T-cell (primary cell): ENCODE results near the gene PNPO. TPM values are rescaled to one million over a fixed set of nuclear protein-coding genes. Genes with fewer than 3 reads are reported as not detected.

ENCODE experiments used
- ATAC-seq, 4 experiments: fragments of 200-7000 bp in 3 of 4; fragments of 150-1000 bp in 1 of 4; cut with Tn5 transposase; replicated peaks in 1 of 4; 1 replicate in 3 of 4; 2 replicates in 1 of 4; pipeline ENCODE4 v1.10.0; 2021; ENCODE audit warnings: moderate library complexity in 3 of 4, mild to moderate bottlenecking in 2 of 4, moderate number of reproducible peaks in 1 of 4
- CTCF ChIA-PET, 2 donors: fragments of 300-600 bp; sonication (Branson Sonifier 250); formaldehyde crosslinking; loops; one replicate each; lab custom pipeline; 2022; ENCODE audit warnings: antibody characterized with exemption in 2 of 2; lab: Charles Lee
- POLR2A ChIA-PET, 2 donors: fragments of 300-600 bp; sonication (Branson Sonifier 250); formaldehyde crosslinking; loops; one replicate each; lab custom pipeline; 2022; ENCODE audit warnings: antibody characterized with exemption in 2 of 2; lab: Charles Lee
- DNase-seq, 35 experiments: peaks; one replicate each; pipeline versions ENCODE4 v3.0.0 to v3.0.0-alpha.2; 2013 to 2023
- H3K27ac ChIP-seq: one replicate; pipeline ENCODE4 v1.5.1; 2013; ENCODE audit warnings: low read length
- H3K27me3 ChIP-seq, 2 experiments: replicated peaks in 1 of 2; 1 replicate in 1 of 2; 2 replicates in 1 of 2; pipeline versions ENCODE4 v1.6.1 to v1.7.0; 2013; ENCODE audit warnings: low read length in 1 of 2, mixed read lengths in 1 of 2; ENCODE audit not compliant: control insufficient read depth in 2 of 2, insufficient read depth in 2 of 2; ENCODE audit errors: extremely low read depth in 1 of 2
- H3K36me3 ChIP-seq, 2 donors: 1 replicate in 1 of 2; 2 replicates in 1 of 2; pipeline versions ENCODE4 v1.6.1 to v1.7.0; 2013; ENCODE audit warnings: low read length in 1 of 2; ENCODE audit not compliant: control insufficient read depth in 2 of 2, insufficient read depth in 1 of 2; ENCODE audit errors: extremely low read depth in 1 of 2
- H3K4me1 ChIP-seq, 2 experiments: 1 replicate in 1 of 2; 2 replicates in 1 of 2; pipeline versions ENCODE4 v1.6.1 to v1.7.0; 2013; ENCODE audit warnings: low read length in 2 of 2, mixed read lengths in 1 of 2; ENCODE audit not compliant: insufficient read depth in 2 of 2, control insufficient read depth in 1 of 2; ENCODE audit errors: extremely low read depth in 1 of 2
- H3K4me3 ChIP-seq, 2 donors: 1 replicate in 1 of 2; 2 replicates in 1 of 2; pipeline versions ENCODE4 v1.5.1 to v1.7.0; 2013; ENCODE audit warnings: mild to moderate bottlenecking in 2 of 2, low read length in 1 of 2, moderate library complexity in 1 of 2; ENCODE audit not compliant: control insufficient read depth in 1 of 2; ENCODE audit errors: extremely low read depth in 1 of 2
- H3K9me3 ChIP-seq: 2 replicates; pipeline ENCODE4 v1.7.0; 2013
- H3K27ac Mint-ChIP-seq, 2 donors: one replicate each; pipeline ENCODE4 v1.8.0; 2020 to 2021; ENCODE audit warnings: mild to moderate bottlenecking in 2 of 2, mixed read lengths in 2 of 2
- H3K27me3 Mint-ChIP-seq, 2 donors: one replicate each; pipeline ENCODE4 v1.8.0; 2021 to 2022; ENCODE audit warnings: mixed read lengths in 2 of 2
- H3K36me3 Mint-ChIP-seq: one replicate; pipeline ENCODE4 v1.8.0; 2021; ENCODE audit warnings: mixed read lengths
- H3K4me1 Mint-ChIP-seq, 3 donors: one replicate each; pipeline ENCODE4 v1.8.0; 2020 to 2022; ENCODE audit warnings: mixed read lengths in 3 of 3, mild to moderate bottlenecking in 1 of 3
- H3K4me3 Mint-ChIP-seq, 3 donors: one replicate each; pipeline ENCODE4 v1.8.0; 2020 to 2022; ENCODE audit warnings: mild to moderate bottlenecking in 3 of 3, mixed read lengths in 3 of 3, moderate library complexity in 3 of 3
- H3K9me3 Mint-ChIP-seq, 3 donors: one replicate each; pipeline ENCODE4 v1.8.0; 2020 to 2022; ENCODE audit warnings: mixed read lengths in 3 of 3
- WGBS: methylation state at CpG from one replicate; pipeline ENCODE4 v1.1.5; 2013; ENCODE audit warnings: missing lambda C conversion rate; ENCODE audit not compliant: insufficient coverage; 5-methylcytosine and 5-hydroxymethylcytosine counted together
- total RNA-seq, 35 experiments: library from RNA in 6 of 35; stranded (reverse) in 6 of 35; fragments of 120-200 nt in 1 of 35; gene quantifications; one replicate each; pipeline versions ENCODE4 v1.2.1 to v1.2.4 and lab custom pipeline; 2013 to 2026

The PNPO gene
- total RNA-seq, 5 donors from 2014 or later (not counting 1 experiment from before 2014, with no cell fraction given) = 10.3 to 18.5 (median 15.7) TPM

DNA sequence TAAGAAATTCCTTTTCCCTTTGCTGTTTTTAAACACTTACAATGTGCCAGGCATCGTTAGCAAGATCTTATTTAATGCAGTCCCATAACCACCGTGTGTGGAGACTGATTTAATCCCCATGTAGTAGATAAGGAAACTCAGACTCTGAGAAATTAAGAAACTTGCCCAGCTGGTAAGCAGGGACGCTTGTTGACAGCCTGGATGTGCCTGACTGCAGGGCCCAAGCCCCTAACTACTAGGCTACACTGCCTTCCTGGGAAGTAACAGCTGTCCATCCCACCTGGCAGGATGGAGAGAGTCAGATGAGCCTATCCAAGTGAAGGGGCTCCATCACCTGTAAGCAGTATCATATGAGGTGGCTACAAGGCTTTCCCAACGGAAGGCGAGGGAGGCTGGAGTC, 52.6 kb downstream of the PNPO start:
- H3K4me3 Mint-ChIP-seq = no peak overlapping the region
- H3K4me1 Mint-ChIP-seq = peaks cover 0 to 5% (median 0%) of the 10 kb centered on the region in 3 donors
- CTCF ChIA-PET = no interaction called here
- DNase-seq (no peak), ATAC-seq (no peak)
- no peaks in the 10 kb centered on the region for H3K9me3 ChIP-seq
- no peaks in the 10 kb centered on the region for H3K9me3 Mint-ChIP-seq
- no peak overlapping the region for H3K27ac Mint-ChIP-seq
- H3K27ac ChIP-seq = no peak overlapping the region
- WGBS = no CpG with 5 or more reads among the region's 5 CpGs
- H3K36me3 ChIP-seq = no peaks in the 10 kb centered on the region
- POLR2A ChIA-PET = no interaction called here
- no peaks in the 10 kb centered on the region for H3K4me1 ChIP-seq
- no peak overlapping the region for H3K4me3 ChIP-seq
- H3K27me3 Mint-ChIP-seq = peaks cover 0 to 3% of the 10 kb centered on the region in 2 donors
- peaks cover 0 to 33% of the 10 kb centered on the region in 2 experiments for H3K27me3 ChIP-seq
- no peaks in the 10 kb centered on the region for H3K36me3 Mint-ChIP-seq

DNA sequence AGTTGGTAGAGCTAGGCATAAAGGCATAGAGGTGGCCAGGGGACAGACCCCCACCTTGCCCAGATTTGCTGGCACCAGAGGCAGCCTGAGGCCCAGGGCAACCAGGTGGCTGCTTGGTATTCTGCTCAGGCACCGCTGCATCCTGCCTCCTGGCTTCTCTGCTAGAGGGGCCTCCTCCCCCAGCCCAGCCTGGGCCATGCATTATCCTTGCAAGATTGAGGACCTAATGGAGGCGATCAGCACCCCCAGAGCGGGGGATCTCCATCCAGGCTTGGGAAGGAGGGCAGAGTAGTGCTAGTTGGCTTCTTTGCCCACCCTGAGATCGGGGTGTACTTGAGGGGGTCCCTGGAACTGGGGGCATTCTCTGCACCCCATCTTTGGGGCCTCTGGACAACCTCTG, 53.4 kb downstream of the PNPO start:
- WGBS = 71% methylated on average over 2 of the region's 4 CpGs
- no peak overlapping the region for H3K4me3 ChIP-seq

DNA sequence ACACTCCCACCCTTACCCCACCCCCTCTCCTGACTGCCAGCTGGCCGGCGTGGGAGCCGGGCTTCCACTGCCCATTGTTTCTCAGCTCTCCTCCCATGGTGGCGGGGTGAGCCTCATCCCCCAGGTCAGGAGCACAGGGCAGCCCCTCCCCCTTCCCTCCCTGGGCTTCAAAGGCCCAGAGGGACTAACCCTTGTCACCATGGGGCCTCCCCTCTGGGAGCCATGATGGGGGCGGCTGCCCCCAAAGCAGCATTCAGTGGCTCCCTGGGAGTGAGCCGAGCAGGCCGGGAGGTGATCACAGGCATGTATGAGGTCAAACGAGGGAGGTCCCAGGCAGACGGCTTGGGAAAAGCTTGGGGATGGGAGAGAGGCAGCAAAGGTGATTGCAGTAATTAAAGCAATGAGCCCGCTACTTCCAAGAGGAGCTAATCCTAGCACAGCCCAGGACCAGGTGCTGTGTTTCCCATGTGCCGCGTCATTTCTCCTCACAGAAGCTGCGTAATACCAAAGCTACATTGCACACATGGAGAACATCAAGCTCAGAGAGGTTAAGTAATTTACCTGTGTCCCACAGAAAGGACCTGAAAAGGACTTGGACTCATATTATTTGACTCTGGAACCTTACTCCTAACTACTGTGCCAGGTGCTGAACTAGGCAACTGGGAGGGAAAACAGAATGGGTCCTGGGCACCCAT, 54.0 kb downstream of the PNPO start:
- Mint-ChIP-seq H3K9me3 (no peaks in the 10 kb centered on the region), H3K27ac (no peak overlapping the region), H3K27me3 (peaks cover 0 to 3% of the 10 kb centered on the region in 2 donors), H3K4me3 (no peak overlapping the region), H3K36me3 (no peaks in the 10 kb centered on the region), H3K4me1 (peaks cover 0 to 5% (median 1%) of the 10 kb centered on the region in 3 donors)
- 79% methylated on average over 11 of the region's 13 CpGs for WGBS
- no peaks in the 10 kb centered on the region for H3K9me3 ChIP-seq
- peaks cover 0 to 33% of the 10 kb centered on the region in 2 experiments for H3K27me3 ChIP-seq
- CTCF ChIA-PET = no interaction called here
- H3K4me1 ChIP-seq = no peaks in the 10 kb centered on the region
- H3K36me3 ChIP-seq = no peaks in the 10 kb centered on the region
- DNase-seq (no peak), ATAC-seq (no peak)
- H3K27ac ChIP-seq = no peak overlapping the region
- no peak overlapping the region for H3K4me3 ChIP-seq
- POLR2A ChIA-PET = no interaction called here

More for the DNA sequence above, 53.4 kb downstream of the PNPO start:
- no peaks in the 10 kb centered on the region for H3K36me3 Mint-ChIP-seq
- H3K4me3 Mint-ChIP-seq = no peak overlapping the region
- Histone ChIP-seq H3K9me3 (no peaks in the 10 kb centered on the region), H3K36me3 (no peaks in the 10 kb centered on the region), H3K4me1 (no peaks in the 10 kb centered on the region), H3K27ac (no peak overlapping the region), H3K27me3 (peaks cover 0 to 33% of the 10 kb centered on the region in 2 experiments)
- POLR2A ChIA-PET = no interaction called here
- H3K9me3 Mint-ChIP-seq = no peaks in the 10 kb centered on the region
- CTCF ChIA-PET = no interaction called here
- peaks cover 0 to 4% (median 3%) of the 10 kb centered on the region in 3 donors for H3K4me1 Mint-ChIP-seq
- ATAC-seq = no peak
- H3K27ac Mint-ChIP-seq = no peak overlapping the region
- DNase-seq = no peak
- H3K27me3 Mint-ChIP-seq = peaks cover 0 to 3% of the 10 kb centered on the region in 2 donors

DNA sequence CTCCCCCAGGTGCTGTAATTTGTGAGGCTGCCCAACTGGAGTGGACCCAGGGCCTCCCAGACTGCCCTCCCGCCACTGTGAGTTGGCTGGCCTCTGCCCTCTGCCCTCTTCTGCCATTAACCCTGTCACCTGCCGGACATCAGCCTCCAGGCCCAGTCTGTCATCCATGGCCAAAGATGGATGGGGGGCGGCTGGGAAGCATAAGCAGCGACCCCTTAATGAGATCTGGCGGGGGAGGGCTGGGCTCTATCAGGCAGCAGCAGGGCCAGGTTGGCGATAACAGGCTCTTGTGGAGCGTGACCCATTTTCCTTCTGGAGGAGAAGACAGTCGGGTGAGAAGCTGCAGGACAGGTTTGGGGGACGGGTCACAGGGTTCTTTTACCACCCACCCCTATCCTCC, 54.8 kb downstream of the PNPO start:
- H3K27ac ChIP-seq = no peak overlapping the region
- ATAC-seq (no peak), DNase-seq (no peak)
- no peak overlapping the region for H3K27ac Mint-ChIP-seq
- H3K36me3 ChIP-seq = no peaks in the 10 kb centered on the region
- CTCF ChIA-PET = no interaction called here
- H3K27me3 Mint-ChIP-seq = peaks cover 0 to 3% of the 10 kb centered on the region in 2 donors
- no peaks in the 10 kb centered on the region for H3K4me1 ChIP-seq
- no peaks in the 10 kb centered on the region for H3K9me3 Mint-ChIP-seq
- H3K9me3 ChIP-seq = no peaks in the 10 kb centered on the region
- 82% methylated on average over 5 of the region's 9 CpGs for WGBS
- H3K27me3 ChIP-seq = peaks cover 0 to 28% of the 10 kb centered on the region in 2 experiments
- POLR2A ChIA-PET = no interaction called here
- H3K4me1 Mint-ChIP-seq = peaks cover 0 to 5% (median 1%) of the 10 kb centered on the region in 3 donors
- H3K36me3 Mint-ChIP-seq = no peaks in the 10 kb centered on the region
- H3K4me3 ChIP-seq = no peak overlapping the region
- H3K4me3 Mint-ChIP-seq = no peak overlapping the region

DNA sequence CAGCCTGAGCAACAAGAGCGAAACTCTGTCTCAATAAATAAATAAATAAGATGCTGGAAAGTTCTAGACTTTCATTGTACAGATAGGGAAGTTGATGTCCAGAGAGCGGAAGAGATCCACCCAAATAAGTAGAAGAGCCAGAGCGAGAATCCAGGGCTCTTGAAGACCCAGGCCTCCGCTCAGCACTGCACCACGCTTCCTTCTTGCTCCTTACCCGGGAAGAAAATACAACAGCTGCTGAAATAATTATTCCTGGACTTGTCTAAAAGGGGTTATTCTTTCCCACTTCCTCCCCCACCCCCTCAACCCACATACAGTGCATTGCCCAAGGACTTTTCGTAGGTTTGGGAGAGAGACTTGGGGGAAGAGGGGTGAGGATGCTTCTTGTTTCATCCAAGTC, 56.2 kb downstream of the PNPO start:
- Histone ChIP-seq H3K27ac (no peak overlapping the region), H3K4me1 (no peaks in the 10 kb centered on the region), H3K36me3 (no peaks in the 10 kb centered on the region), H3K4me3 (no peak overlapping the region), H3K9me3 (no peaks in the 10 kb centered on the region), H3K27me3 (peaks cover 0 to 30% of the 10 kb centered on the region in 2 experiments)
- no peak for ATAC-seq
- WGBS = 80% methylated on average over 1 of the region's 7 CpGs
- ChIA-PET POLR2A (no interaction called here), CTCF (no interaction called here)
- no peak overlapping the region for H3K4me3 Mint-ChIP-seq
- DNase-seq = no peak
- H3K9me3 Mint-ChIP-seq = no peaks in the 10 kb centered on the region
- no peaks in the 10 kb centered on the region for H3K36me3 Mint-ChIP-seq
- no peak overlapping the region for H3K27ac Mint-ChIP-seq
- peaks cover 0 to 5% (median 1%) of the 10 kb centered on the region in 3 donors for H3K4me1 Mint-ChIP-seq
- peaks cover 2 to 3% of the 10 kb centered on the region in 2 donors for H3K27me3 Mint-ChIP-seq

DNA sequence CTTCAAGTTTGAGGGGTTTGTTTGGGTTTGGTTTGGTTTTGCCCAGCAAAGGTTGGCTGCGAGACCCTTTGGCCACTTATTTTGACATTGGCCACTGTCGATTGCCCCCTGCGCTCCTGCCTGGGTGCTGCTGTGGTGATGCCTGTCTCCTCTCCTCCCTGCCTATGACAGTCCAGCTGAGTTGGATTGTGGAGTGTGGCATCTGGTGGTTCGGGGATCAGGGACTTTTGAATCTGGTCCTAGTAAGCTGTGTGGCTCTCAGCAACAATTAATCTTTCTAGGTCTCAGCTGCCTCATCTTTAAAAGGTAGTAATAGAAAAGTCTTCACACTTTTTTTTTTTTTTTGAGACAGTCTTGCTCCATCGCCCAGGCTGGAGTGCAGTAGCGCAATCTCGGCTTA, 56.7 kb downstream of the PNPO start:
- no peak overlapping the region for H3K4me3 Mint-ChIP-seq
- no peaks in the 10 kb centered on the region for H3K9me3 Mint-ChIP-seq
- DNase-seq = no peak
- no peaks in the 10 kb centered on the region for H3K36me3 ChIP-seq
- peaks cover 0 to 30% of the 10 kb centered on the region in 2 experiments for H3K27me3 ChIP-seq
- no peaks in the 10 kb centered on the region for H3K9me3 ChIP-seq
- ChIA-PET CTCF (no interaction called here), POLR2A (interaction anchor here in 1 of 2 donors (0.6 kb wide), 1 partner anchor 10 kb away, joined by 3 read pairs; no protein-coding TSS in a partner anchor)
- H3K4me1 Mint-ChIP-seq = peaks cover 0 to 5% (median 1%) of the 10 kb centered on the region in 3 donors
- H3K36me3 Mint-ChIP-seq = no peaks in the 10 kb centered on the region
- H3K4me3 ChIP-seq = no peak overlapping the region
- no peaks in the 10 kb centered on the region for H3K4me1 ChIP-seq
- H3K27me3 Mint-ChIP-seq = peaks cover 3 to 6% of the 10 kb centered on the region in 2 donors
- H3K27ac Mint-ChIP-seq = no peak overlapping the region
- no CpG with 5 or more reads among the region's 7 CpGs for WGBS
- H3K27ac ChIP-seq = no peak overlapping the region
- ATAC-seq = no peak
